HG03097 (cell line): ENCODE data around the gene ERBB2.
"Not testable (repeated sequence)": the region's sequence is repeated elsewhere in the genome, so short reads cannot be mapped to it uniquely, and the experiment has no call there.

Source experiments
- ATAC-seq: cut with Tn5 transposase; IDR thresholded peaks from one replicate; pipeline ENCODE4 v1.9.1; 2021; ENCODE audit not compliant: unreplicated experiment, low FRiP score

ERBB2 gene

DNA sequence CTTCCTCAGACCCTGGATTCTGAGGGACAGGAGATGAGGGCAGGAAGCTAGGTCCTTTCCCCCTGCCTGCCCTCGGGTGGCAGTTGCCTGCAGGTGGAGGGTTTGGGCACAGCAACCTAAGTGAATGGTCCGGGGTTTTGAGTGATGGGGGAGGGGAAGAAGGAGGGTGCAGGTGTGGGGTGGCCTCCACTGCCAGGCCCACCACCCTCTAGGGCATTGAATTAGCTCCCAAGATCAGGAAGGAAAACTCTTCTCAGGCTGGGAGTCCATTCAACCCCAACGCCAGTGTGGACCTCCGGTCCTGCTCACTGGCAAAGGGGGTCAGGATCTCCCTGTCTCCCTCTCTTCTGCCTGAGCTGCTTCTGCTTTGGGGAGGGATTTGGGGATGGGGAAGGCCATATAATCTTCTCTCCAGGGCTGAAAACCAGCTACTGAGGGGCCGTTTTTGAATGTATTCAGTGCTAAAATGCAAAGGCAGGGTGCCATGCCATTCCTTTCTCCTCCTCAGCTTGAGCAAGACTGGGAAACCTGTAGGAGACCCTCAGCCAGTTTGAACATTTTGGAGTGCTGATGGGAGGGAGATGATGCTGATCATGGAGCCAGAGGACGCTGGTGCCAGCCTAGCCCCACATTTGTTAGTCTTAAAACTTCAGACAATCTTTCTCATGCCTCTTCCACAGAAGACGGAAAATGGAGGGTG is 56.7 kb downstream of the ERBB2 start:
- ATAC-seq, result no peak

DNA sequence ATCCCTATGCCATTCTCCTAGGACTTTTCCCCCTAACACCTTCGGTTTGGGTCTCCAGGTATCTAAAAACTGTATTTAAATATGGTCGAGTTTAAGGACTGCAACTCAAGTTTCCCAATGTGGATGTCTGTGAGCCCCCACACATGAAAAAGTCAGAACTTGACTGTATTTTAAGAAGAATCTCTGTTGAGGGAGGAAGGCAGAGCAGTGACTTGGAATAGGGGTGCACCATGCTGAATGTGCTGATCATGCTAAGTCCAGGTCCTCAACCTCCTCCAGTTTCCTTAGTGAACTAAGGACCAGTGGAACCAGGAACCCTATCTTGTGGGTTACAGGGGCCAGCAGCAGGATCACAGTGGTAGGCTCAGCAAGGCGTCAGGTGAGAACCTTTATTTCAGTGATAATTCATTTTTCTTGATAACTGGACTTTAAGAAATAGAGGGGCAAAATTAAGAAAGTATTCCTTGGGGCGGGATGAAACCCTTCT is 57.4 kb downstream of the ERBB2 start:
- ATAC-seq, result no peak

GRCh38 chr17:39757931-39758873 is 58.3 kb downstream of the ERBB2 start:
- no peak for ATAC-seq

DNA sequence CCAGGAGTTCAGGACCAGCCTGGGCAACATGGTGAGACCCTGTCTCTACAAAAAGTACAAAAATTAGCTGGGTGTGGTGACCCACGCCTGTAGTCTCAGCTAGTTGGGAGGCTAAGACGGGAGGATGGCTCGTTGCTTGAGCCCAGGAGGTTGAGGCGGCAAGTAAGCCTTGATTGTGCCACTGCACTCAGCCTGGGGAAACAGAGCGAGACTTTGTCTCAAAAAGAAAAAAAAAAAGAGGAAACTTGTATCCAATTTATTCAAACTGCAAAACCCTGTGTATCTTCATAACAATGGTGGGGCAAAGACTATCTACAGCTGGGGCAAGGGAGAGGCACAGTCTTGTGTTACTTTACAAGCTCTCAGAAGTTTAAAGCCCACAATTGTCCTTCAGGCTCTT is 59.3 kb downstream of the ERBB2 start:
- ATAC-seq, result no peak

DNA sequence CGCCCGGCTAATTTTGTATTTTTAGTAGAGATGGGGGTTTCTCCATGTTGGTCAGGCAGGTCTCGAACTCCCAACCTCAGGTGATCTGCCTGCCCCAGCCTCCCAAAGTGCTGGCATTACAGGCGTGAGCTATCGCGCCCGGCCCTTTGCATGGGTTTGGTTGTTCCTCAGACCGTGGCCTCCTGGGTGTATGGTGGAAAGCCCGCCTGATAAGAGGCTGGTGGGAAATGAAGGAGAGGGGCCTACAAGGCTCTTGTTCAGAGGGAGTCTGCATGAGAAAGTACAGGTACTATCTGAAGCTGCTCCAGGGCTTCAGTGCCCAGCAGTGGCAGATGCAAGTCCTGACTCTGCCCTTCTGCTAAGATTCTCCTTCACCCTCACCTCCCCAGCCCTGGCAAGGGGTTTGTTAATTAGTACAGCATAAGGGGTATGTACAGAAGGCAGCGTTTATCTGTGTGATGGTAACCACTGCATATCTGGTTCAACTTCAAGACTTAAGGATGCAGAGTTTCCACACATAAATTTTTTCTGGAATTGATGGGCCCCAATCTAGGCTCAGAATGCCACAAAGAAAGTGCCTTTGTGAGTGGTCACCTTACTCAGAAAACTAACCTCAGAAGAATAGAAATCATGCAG is 62.1 kb downstream of the ERBB2 start:
- ATAC-seq, result no peak

GRCh38 chr17:39763051-39763820 is 63.4 kb downstream of the ERBB2 start:
- no peak for ATAC-seq

- ATAC-seq, result not testable (repeated sequence)
These were observed 64.3 kb downstream of the ERBB2 start for GRCh38 chr17:39764171-39764570.

DNA sequence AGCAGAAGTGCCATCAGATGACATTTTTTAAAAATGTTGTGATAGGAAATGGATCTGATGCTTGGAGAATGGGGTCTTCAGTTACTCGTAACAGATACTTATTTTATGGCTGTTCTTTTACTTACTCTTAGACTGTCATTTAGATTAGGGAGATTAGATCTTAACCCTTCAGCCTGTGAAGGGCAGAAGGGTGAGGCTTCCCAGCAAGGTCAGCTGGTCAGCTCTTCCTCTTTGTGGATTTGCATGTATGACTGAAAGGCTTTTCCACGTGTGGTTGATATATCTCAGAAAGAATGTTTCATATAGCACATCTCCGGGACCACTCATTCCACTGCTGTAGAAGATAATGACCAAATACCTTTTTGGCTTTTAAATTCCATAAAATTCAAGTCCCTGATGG is 65.3 kb downstream of the ERBB2 start:
- no peak for ATAC-seq

DNA sequence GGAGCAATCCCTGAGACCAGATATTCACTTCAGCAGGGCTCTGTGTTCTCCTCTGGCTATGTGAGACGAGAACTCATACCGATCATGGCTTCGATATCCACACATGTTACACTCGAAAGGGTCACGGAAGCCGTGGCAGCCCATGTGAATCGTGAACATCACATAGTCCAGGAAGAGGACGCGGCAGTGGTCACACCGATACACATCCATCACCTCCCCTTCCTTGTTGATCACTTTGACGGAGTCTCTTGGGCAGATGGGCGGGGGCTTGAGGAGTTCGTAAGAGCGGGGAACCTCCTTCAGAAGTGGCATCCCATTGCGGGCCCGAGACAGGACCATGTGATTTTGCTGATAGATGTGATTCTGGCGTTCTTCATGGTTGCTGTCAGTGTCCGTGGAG is 65.9 kb downstream of the ERBB2 start:
- no peak for ATAC-seq

DNA sequence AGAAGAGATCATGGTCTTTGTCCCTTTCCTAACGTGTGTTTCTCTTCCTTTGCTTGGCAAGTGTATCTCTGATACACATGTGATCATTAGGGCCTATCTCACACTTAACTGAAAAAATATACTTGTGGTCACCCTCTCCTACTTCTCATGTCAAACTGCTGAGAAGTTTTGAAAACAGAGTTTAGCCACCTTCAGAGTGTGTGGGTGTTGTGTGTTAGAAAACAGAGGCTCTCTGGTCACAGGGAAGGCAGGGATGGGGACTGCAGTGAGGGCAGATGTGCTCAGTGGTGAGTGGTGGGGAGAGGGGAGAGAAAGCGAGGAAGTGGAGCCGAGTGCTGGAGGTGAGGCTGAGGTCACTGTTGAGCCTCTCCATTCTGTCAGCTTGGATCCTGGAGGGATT is 67.3 kb downstream of the ERBB2 start:
- no peak for ATAC-seq

DNA sequence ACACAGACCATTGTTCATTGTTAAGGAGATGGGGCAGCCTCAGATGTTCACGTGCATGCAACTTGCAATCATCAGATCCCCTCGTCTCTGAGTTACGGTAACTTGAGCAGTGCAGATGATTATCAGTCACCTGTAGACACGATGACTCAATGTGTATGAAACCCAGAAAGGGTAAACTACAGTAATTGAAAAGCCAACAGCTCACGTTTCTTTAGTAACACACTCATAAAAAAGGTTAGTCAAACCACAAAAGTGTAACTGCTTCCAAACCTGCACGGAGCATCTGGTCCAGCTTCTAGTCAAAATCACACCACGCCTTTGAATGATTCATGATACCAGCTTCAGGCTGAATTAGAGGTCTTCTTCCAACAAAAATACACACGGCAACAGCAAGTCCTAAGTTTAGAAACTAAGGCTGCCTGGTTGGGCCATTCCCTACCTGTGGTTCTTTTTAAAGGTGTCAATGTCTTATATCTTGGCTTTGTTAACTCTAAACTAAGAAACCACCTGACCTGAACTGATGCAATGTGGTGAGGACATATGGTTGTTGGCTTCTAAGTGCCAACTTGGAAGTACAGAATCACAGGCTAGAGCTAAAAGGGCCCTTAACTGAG is 70.2 kb downstream of the ERBB2 start:
- peak; percentile 42 for ATAC-seq

DNA sequence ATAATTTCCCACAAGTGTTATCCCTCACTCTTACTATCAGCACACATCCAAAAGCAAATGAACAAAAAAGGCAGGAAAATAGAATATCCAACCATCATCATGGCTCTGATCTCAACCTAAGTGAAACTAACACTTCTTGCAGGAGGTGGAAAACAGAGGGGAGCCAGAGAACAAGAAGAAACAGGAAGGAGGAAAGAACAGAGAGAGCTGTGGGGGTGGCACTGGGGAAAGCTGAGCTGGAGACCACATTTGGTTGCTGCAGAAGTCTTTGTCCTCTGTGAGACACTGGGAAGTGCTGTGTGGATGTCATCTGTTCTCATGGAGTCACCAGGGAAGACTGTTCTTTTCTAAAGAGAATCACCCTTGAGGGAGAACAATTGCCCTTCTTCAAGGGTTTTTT is 72.6 kb downstream of the ERBB2 start:
- ATAC-seq, result no peak

DNA sequence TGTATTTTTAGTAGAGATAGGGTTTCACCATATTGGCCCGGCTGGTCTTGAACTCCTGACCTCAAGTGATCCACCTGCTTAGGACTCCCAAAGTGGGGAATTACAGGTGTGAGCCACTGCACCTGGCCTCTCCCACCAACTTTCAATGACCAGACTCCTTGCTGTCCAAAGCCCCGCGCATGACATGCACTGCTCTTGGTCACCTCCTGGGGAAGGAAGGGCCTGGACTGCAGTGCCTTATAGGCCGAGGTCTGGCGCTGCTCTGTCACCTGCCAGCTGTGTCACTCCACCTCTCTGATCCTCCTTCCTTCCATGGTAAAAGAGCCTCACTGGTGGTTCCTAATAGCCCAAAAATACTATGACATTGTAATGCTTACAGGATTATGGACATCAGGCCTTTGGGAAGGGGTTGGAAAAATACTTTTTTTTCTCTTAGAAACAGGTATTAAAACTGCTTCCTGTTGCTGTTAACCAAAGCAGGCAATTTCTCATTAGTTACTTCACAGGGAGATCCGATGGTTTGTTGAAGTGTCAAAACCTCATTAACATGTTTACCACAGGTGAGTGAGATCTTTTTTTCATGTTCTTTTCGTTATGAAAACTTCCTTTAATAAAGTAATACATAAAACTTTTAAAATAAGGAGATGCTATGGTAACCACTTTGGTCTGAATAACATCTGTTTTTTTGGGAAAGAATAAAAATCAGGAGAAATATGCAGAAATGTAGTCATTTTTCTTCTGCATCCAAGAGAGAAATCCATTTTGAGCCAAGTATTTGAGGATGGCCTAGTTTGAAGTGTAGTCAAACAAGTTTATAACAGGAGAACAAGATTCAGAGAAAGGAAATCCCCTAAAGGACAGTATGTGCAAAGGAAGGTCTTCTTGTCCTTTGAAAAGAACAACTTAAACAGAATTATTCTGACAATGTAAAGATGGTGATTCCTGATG is 73.4 kb downstream of the ERBB2 start:
- no peak for ATAC-seq

- no peak for ATAC-seq
These were observed 74.2 kb downstream of the ERBB2 start for GRCh38 chr17:39774047-39774446.

DNA sequence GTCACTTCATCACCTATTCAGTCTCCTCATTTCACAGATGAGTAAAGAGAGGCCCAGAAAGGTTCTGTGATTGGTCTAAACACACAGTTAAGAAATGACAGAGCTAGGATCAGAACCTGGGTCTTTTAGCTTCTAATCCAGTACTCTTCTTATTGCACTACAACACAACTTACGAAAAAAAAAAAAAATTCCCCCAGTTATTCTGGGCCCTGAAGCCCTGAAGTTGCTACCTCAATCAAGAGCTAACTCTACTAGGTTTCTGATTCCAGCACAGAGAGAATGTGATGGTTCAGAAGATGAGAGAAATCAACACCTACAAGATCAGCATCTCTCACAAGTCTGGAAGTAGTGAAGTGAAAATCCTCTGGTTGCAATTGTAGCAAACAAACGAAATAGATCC is 75.2 kb downstream of the ERBB2 start:
- ATAC-seq, result no peak

GRCh38 chr17:39776252-39776651 is 76.4 kb downstream of the ERBB2 start:
- ATAC-seq, result no peak

DNA sequence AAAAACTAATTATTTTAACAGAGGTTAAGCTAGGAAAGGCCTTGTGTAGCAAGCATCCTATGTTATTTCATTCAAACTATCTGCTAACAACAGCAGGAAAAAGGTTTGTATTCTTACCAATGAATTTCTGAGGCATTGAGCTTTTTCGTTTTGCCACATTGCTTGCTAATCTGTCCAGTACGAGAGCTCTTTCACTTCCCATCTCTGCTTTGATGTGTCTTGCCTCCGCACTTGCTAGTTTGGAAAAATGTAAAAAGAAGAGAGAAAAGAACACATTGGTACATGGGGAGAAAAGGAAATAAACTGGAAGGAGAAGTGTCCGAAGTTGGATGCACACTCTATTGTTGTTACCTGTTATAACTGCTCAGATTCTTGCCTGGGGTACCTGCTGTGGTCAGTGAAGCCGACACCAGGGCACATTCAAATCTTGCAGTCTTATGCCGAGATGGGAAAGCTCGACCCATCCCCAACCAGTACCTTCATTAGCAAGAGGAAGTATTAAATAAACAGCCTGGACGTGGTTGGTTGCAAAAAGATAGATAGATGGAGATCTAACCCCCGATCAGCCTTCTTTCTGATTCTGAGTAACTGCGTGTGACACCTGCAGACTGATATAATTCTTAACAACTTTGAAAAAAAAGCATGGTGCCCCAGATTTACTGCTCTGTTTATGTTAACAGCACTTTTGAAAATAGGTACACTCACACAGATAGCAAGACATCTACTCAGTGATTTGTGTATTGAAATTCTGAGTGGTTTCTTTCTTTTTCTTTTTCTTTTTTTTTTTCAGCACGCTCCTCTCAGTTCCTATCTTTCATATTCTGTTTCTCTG is 77.9 kb downstream of the ERBB2 start:
- ATAC-seq, result peak; percentile 50
